Hematopoietic multipotent progenitor cell (in vitro differentiated cells): Measurements from ENCODE around the gene SLC4A1AP. TPM values are rescaled to one million over a fixed set of nuclear protein-coding genes. Genes with fewer than 3 reads are reported as not detected.

Source experiments
- DNase-seq, 3 donors: peaks; one replicate each; pipeline ENCODE4 v3.0.0-alpha.2; 2011 to 2015; ENCODE audit warnings: low read depth in 2 of 3, low spot score in 2 of 3
- total RNA-seq: library from RNA; depleted of rRNA; stranded (reverse); fragments of >200 nt; gene quantifications from one replicate; pipeline ENCODE4 v1.2.3, GENCODE V29; 2012

The SLC4A1AP gene
- total RNA-seq, 1 donor = 15.9 TPM

- DNase-seq = no peak
These were observed 52.8 kb downstream of the SLC4A1AP start for GRCh38 chr2:27716301-27717069.

GRCh38 chr2:27717070-27717795 lies 53.5 kb downstream of the SLC4A1AP start:
- no peak for DNase-seq

GRCh38 chr2:27720004-27720551 lies 56.4 kb downstream of the SLC4A1AP start:
- peak in 2 of 3 donors; percentile 19 to 64 for DNase-seq

GRCh38 chr2:27721335-27721734 lies 57.6 kb downstream of the SLC4A1AP start:
- DNase-seq = no peak

GRCh38 chr2:27721884-27722485 lies 58.3 kb downstream of the SLC4A1AP start:
- DNase-seq = no peak

GRCh38 chr2:27723372-27724144 lies 59.9 kb downstream of the SLC4A1AP start:
- DNase-seq = peak in 2 of 3 donors; percentile 30 to 55

GRCh38 chr2:27724191-27724590 lies 60.5 kb downstream of the SLC4A1AP start:
- no peak for DNase-seq

- DNase-seq = no peak
These were observed 61.4 kb downstream of the SLC4A1AP start for GRCh38 chr2:27724905-27725701.

GRCh38 chr2:27727257-27727656 lies 63.6 kb downstream of the SLC4A1AP start:
- DNase-seq = peak in 1 of 3 donors; percentile 10

GRCh38 chr2:27728081-27728858 lies 64.6 kb downstream of the SLC4A1AP start:
- no peak for DNase-seq

GRCh38 chr2:27729198-27729597 lies 65.5 kb downstream of the SLC4A1AP start:
- no peak for DNase-seq

- no peak for DNase-seq
These were observed 65.9 kb downstream of the SLC4A1AP start for GRCh38 chr2:27729614-27730013.

GRCh38 chr2:27730261-27730662 lies 66.6 kb downstream of the SLC4A1AP start:
- no peak for DNase-seq

- no peak for DNase-seq
These were observed 67.4 kb downstream of the SLC4A1AP start for GRCh38 chr2:27730980-27731691.

- no peak for DNase-seq
These were observed 70.6 kb downstream of the SLC4A1AP start for GRCh38 chr2:27734305-27734704.

GRCh38 chr2:27735263-27735904 lies 71.7 kb downstream of the SLC4A1AP start:
- DNase-seq = peak in 2 of 3 donors; percentile 33 to 41

GRCh38 chr2:27736031-27736889 lies 72.6 kb downstream of the SLC4A1AP start:
- no peak for DNase-seq
